ENCODE data around the gene GIT1.

GIT1 gene

DNA sequence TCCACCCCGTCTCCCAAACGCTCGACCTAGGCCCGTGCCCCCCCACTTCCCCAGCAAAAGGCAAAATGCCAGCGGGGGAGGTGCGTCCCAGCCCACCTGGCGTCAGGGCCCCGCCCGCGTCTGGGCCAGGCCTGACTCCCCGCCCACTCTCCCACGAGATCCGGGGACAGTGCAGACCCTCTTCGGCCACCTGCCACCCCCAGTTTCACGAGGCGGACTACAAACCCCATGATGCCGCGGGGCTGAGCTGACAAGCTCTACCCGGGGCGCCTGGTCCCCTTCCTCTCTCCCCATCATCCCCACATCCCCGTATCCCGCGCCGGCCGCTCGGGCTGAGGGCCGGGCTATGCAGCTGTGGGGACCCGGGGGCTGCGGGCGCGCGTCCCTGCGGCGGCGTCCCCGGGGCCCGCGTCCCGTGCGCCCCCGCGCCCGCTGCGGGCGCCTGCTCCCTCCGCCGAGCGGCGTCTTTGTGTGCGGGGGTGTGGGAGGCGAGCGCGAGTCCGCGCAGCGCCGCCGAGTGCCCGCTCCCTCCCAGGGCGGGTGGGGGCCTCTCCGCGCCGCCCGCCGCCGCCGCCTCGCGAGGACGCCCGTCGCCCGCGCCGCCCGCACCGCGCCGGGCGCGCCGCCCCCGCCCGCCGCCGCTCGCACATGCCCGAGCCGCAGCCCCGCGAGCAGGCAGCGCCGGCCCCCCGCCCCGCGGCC is 3.6 kb upstream of the GIT1 start, which contains the start of gene ANKRD13B:
Gene ANKRD13B, plus strand, starts transcription at position 283 of the 702 bp plus-strand sequence. CDS start 490 bp downstream, outside the sequence.
- no peak for DNase-seq

DNA sequence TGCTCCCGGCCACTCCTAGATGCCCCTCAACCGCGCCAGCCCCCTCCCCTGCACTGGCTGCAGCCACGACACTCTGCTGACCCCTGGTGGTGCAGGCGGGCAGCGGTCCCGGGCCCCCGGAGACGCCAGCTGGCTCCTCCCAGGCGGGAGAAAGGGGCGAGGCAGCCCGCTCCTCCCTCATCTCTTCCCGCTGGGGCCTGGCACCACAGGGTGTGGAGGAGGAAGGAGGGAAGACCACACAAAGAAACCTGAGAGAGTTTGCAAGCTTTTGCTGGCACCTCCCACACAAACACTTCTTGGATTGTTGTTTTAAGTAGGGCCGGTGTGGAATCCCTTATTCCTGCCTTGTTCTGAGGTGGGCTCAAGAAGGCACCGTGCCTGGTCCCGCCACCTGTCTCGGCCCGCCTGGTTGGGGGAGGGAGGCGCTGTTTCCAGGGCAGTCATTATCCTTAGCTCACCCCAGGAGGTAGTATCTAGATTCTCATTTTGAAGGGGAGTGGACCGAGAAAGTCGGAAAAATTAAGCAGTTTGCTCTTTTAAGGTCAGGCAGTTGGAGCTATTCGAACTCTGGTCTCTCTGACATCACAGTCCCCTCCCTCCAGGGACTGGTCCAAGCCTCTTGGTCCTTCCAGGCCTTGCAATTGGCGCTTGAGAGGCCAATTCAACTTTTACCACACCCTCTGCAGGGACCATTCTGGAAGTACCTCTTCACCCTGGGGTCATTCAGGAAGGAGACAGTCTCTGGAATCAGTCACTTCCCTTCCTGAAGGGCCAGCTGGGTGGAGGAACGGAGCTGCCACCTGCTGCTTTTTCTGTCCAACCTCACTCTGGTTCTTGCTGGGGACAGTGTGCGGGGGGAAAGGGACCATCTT is 2.5 kb upstream of the GIT1 start:
- DNase-seq: no peak

DNA sequence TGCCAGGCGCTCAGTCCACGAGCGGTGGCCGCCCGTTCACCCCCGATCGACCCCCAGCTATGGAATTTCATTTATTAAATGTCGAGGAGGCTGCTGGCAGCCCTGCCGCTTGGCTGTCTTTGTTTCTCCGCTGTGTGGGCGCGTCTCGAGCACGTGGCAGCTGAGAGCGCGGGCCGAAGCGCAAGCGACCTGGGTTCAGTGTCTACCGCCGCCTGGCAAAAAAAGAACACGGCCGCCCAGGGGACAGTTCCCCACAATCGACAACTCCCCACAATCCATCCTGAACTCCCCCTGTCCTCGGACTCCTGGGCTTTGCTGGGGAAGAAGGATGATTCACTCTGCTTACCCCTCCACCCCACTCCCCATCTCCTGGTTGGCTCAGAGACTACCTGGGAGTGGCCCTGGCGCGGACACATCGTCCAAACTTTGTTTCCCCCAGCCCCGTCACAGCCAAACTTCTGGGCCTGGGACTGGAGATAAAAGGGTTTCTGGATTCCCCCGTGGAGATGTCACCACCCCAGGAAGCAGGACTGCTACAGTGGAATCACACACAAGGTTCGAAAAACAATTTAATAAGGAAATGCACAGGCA is 1.8 kb upstream of the GIT1 start:
- DNase-seq: no peak

DNA sequence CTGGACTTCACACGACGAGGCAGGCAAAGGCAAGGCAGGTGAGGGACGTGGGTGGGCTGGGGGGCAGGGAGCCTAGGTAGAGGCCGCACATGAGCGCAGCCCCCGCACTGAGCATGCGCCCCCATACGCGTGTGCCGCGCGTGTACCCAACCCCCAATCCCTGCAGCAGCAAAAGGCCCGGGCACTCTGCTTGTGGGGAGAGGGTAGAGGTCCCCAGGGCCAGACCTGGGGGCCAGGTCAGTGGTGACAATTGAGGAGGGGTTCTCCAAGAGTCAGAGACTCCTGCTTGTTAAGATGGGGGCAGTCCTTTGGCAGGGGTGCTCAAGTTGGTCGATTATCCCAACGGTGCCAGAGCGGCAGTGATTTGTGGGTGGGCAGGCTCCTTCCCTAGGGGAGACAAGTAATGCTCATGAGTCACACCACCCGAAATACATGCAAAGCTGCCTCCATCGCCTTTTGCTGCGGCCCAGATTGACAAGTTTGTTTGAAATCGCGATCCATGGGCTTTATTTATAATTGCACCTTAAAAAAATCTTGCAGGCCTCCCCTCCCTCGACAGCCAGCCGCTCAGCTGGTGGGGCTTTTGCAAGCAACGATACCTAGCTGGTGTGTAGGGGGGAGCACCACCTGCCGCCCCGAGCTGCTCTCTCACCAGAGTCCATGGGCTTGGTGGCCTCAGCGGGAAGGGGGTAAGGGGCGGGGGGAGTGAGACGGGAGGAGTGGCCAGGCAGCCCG is 1.1 kb upstream of the GIT1 start:
- DNase-seq: no peak

DNA sequence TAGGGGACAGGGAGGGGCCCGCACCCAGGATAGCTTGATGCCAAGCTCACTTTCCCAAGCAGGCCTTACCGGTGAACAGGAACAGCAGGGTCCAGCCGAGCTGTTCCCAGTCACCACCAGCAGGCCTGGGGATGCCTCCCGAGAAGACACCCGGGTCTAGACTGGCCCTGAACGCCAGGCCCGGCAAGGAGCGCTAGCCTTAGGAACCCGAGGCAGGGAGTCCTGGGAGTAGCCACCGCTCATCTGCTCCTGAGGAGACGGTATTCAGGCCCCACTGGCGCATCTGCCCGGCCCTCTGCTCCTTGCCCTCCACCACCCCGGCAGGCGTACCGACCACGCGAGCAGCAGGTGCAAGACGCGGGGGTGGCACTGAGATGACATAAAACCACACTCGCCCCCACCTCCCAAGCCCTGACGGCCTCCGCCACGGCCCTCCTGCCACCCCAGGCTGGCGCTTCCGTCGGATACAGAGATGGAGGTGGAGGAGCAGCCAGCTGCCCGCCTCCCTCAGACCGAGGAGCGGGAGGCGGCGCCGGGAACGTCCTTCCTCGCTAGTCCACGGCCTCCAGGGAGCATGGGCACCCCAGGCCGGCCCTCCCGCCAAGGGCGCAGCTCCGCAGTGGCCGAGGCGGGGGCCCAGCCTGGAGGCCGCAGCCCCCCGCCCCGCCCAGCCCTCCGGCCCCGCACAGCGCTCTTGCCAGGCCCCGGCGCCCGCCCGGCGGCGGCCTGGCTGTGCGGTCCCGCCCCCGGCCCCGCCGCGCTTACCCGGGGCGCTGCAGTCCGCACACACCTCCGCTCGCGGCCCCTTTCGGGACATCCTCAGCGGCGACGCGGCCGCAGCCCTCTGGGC is 661 bp downstream of the GIT1 start:
- no peak for DNase-seq

DNA sequence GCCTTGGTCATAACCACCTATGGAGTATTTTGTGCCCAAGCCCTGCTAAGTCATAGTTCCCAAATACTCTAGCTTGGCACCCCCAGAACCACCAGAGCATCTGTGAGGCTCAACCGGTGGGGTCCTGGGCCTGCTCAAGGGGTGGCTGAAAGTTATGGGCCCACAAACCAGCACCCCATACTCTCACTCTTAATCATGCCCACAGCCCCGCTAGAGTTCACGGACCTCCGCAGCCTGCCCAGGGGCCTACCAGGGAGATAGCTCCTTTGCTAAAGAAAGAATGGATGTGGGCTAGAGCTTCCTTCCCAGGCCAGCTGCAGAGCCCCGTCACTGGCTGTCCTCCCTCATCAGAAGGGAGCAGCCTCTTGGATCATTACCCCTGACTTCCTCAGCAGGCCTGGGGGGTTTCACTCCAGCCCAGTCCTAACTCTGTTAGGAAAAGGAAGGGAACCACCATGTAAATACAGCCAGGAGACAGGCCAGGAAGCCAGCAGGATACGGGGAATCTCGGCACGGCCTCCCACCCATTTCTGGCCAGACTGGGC is 1.4 kb downstream of the GIT1 start:
- no peak for DNase-seq

DNA sequence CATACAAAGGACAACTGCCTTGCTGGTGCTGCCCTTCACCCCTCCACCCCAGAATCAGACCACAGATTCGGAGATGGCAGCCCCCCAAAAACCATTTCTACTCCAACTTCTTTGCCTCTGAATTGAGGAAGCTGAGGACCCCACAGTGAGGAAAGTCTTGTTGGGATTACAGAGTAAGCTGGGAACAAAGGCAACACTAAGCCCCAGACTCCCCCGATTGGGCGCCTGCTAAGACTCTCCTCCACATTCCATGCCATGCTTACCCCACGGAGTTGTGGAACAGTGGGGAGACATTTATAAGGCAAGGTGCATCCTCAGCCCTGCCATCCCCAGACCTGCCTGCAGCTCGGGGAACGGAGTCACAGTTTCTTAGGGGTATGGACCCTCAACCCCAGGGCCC is 1.9 kb downstream of the GIT1 start:
- DNase-seq: no peak

DNA sequence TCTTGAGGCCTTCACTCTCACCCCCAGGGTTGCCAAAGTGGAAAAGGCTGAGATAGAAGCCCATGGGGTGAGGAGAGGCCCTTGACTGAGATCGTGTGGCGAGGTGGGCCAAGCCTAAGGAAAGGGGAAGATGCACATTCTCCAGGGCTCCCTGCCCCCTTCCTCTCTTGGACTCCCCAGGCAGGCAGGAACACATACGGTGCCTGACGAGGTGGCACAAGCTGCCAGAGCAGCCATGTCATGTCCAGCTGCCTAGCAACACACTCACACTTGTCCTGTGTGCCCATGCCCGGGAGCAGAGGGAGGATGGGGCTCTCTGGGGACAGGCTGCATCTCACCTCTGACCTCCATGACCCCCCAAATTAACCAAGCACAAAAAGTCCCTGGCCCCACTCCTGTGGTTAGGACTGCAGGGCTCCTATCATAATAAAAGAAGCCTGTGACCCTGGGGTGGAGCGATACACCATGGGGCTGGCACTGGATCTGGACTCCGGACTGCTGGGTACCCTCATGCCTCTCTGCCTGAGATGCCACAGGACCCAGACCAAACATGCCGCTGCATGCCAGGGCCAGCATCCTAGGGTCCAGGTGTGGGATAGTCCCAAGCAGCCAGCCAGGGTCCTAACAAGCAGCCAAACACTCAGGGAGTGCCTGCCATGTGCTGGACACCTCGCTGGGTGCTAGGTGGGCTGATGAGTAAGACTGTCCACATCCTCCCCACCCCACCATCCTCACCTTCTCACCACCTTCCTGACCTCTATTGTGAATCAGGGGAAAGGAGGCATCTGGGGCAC is 2.6 kb downstream of the GIT1 start:
- DNase-seq: no peak

DNA sequence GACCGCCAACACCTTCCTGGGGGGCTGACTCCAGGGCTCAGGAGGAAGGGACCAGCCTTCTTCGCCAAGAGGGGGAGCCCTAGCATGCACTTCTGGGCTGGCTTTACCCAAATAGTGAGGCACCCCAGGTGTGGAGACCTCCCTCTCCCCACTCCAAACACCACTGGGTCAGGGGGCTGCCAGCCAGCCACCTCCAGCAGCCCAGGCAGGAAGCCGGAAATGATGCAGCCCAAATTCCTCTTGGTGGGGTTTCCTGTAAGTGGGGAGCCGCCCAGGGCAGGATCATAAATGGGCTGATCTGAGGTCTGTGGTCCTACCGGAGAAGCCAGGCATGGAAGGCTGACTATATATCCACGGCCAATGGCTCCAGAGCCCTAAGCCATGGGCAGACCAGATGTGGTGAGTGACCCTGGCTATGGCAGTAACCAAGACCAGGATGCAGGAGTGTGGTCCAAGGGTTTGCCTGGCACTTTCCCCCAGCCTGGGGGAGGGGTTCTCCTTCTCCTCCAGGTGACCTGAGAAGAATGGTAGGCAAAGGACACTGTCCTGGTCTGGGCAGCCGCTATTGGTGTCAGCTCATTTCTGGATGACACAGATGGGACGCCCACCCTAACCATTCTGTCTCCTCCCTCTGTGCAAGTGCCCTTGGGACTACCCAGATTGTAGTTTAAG is 4.2 kb downstream of the GIT1 start:
- no peak for DNase-seq

DNA sequence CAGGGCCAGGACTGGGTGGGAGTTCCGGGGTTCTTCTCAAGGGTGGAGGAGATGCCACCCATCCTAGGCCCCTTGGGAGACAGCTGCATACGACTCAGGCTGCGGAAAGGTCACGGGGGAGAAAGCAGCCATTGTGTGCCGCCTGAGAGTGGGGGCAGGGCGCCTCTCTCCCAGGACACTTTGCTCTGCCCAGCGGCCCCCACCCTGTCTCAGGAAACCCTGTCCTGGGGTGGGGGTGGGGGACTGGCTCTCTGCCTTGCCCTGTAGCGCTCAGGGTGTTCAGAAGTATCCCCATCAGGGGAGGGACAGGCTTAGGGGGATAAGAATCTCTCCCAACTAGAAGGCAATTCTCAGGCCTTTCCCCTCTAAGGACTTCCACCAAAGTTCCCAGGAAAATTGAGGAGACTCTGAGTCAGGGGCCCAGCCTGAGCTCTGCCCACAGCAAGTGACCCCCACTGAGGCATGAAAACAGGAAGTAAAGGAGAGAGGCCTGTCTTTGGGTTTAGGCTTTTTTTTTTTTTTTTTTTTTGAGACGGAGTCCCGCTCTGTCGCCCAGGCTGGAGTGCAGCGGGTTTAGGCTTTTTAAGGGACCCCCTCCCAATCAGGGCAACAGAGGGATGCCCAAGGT is 4.9 kb downstream of the GIT1 start:
- DNase-seq: no peak

DNA sequence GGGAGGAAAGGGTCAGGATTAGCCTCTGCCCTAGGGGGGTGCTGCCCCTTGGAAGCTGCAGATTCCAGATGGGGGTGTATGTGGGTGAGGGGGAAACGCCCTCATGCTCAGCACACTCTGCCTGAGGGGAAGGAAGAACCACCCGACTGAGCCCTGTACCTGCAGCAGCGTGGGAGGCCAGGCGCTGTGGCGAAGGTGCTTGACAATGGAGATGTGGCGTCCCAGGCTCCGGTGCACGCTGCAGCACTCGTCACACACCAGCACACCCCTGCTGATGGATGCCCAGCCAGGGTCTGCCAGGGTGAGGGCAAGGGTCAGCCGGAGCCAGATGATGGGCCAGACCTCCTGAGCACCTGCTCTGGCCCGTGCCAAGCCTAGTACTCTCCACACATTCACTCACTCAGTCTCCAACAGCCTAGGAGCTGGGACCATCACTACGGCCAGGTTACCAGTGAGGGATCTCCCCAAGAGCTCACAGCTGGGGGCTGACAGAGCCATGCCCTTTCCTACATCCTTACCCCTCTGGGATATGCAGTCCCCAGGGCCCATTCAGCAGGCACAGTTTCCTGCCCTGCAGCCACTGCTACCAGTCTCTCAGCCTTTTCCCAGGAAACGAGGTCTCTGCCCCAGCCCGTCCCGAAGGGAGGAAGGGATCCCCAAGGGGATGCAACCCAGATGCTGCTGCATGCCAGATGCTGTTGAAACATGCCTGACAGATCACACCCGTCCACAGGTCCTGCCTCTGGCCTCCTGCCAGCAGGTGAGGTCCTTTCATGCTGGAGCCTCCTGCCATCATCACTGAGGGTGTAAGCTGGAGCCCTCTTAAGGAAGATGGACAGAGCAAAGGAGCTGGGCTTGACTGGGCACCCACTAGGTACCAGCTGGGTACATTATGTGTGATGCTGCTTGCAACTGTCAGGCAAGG is 5.9 kb downstream of the GIT1 start:
- no peak for DNase-seq

DNA sequence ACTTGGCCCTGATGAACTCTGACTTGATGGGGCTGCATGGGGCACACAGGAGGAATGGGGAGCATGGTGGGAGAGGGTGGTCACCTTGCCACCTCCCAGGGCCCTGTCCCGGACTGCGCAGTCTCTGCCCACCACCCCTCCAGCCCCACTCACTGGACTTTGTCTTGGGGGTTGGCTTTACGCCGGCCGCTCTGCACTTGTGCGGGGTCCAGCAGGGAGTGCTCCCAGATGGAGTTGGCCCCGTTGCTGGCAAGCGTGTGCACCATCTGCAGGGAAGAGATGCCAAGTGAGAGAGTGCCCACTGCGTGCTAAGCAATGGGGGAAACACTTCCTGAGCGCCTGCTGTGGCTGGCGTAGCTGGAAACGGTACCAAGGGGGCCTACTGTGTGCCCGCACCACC is 6.7 kb downstream of the GIT1 start:
- no peak for DNase-seq

DNA sequence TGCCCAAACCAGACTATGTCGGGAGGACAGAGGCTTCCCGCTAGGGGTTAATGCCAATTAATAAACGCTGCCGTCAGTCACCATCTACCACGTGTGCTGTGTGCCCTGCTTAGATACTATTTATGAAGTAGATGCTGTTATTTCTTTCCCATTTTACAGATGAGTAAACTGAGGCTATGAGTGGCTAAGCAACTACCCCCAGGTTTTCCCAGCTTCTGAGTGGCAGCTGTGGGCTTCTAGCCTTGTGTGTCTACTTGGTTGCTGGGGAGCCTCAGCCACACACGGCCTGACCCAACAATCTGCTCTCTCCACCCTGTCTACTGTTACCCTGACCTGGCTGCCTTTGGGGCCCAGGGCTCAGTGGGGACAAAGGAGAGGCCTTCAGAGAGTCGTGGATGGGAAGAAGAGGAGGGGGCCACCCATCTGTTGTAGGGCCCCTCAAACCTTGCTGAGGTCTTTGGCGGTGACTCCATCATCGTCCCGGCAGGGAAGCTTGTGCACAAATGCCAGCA is 7.1 kb downstream of the GIT1 start:
- DNase-seq: no peak

DNA sequence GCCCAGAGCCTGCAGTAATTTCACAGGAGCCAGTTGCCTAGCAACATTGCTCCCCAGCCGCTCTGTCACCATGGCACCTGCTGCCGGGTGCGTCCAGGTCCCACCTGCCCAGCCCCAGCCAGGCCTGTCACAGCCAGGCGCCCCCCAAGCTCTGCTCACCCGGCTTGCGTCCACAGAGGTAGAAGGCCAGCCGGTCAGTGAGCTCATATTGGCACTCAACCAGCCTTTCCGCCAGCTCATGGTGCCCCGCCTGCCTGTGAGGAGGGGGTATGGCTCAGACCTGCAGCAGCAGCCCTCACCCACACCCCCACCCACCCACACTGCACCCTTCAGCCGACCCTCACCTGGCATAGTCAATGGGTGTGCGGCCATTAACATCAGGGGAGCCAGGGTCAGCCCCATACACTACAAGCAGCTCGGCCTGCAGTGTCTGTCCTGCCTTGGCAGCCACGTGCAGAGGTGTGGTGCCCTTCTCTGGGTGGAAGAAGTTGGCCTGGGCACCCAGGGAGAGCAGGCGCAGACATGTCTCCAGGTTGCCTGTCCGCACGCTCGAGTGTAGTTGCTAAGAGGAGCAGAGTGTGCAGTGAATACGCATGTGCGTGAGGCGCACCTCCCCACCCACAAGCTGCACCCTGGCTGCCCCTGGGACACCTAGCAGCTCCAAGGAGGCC is 7.7 kb downstream of the GIT1 start:
- DNase-seq: no peak

DNA sequence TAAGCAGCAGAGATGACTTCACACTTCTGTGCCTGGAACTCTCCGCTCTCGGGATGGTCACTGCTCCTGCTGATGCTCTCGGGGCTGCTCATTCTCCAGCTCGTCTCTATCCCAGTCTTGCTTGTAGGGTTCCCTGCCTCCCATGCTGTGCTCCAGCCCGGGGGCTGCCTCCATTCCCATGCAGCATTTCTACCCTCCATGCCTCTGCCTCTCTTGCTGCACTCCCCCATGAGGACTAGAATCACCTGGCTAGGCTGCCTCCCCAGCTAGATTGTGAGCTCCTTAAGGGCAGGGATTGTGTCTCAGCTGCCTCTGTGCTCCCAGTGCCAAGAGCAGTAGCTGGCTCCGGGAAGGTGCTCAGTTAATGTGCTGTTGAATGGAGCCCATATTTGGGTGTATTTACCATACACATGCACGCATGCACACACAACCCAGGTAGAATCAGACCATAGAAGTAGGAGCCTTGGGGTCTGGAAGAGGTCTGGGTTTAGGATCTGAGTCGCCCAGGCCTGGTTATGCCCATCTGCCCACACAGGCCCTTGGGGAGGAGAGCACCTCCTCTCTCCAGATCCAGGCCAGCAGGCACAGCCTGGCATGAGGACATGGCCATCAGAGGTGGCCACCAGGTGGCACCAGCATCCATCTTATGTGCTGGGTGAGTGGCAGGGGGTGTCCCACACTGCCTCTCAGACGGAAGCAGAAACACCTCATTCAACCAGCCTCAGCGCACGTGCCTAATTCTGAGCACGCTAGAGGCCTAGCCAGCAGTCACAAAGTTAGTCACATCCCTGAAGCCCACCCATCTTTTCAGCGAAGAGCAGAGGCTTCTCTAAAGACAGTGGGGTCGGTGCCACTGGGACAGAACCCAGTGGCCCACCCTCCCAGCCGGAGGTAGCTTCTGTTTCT is 9.3 kb downstream of the GIT1 start:
- no peak for DNase-seq

DNA sequence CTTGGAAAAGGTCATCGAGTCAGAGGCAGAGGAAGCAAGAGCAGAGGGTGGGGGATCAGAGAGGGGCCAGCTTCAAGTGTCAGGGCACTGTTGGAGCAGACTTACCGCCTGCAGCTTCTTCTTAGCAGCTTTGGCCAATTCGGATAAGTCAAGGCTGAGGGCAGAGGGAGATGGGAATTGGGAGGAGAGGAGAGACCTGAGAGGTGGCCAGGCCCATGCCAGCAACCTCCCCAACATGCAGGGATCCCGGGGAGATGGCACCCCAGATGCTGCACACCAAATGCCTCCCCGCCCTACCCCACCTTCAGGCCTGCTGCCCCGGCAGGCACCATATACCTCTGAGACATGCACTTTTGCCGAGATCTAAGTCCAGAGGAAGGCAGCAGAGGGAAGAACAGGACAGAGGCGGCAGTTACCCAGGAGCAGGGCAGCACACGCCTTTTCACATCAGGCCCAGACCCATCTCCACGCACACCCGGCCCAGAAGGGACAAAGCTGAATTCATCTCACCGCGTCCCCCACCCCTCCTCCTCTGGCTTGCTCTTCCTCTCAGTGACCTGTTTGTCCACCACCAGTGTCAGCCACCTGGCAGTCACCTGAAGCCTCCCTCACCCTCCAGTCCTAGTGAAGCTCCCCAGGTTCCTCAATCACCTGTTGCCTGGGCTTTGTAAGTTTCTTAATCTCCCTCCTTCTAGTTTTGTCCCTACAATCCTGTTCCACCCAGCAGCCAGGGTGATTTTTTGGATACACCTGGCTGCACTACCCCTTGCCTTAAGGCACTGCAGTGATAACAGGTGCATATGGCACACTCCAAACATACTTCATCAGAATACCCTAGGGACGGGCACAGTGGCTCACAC is 10.6 kb downstream of the GIT1 start:
- no peak for DNase-seq

Measured in SIG-M5 (cell line).